Bronchial epithelial cell (primary cell): Measurements from ENCODE around the gene CAMP. TPM values are rescaled to one million over a fixed set of nuclear protein-coding genes. Genes with fewer than 3 reads are reported as not detected.
"Not testable (repeated sequence)": the region's sequence is repeated elsewhere in the genome, so short reads cannot be mapped to it uniquely, and the experiment has no call there.

ENCODE experiments used
- DNase-seq: peaks from one replicate; pipeline ENCODE4 v3.0.0-alpha.2; 2010; ENCODE audit warnings: low read depth
- FAIRE-seq: peaks from 2 replicates; lab custom pipeline; 2011; peaks lifted over from hg19 to GRCh38; lab: Jason Lieb, UNC
- H3K27me3 ChIP-seq: 2 replicates; pipeline ENCODE4 v1.5.1; 2011; ENCODE audit warnings: low read length; ENCODE audit not compliant: control insufficient read depth, insufficient read depth
- H3K36me3 ChIP-seq: 2 replicates; pipeline ENCODE4 v1.5.1; 2011; ENCODE audit warnings: low read length; ENCODE audit not compliant: control insufficient read depth, insufficient read depth
- H3K4me3 ChIP-seq: 2 replicates; pipeline ENCODE4 v1.5.1; 2011; ENCODE audit warnings: mild to moderate bottlenecking, low read depth, low read length, control low read depth
- CTCF ChIP-seq: IDR thresholded peaks from 2 replicates; pipeline ENCODE4 v1.5.1; 2011; ENCODE audit warnings: mild to moderate bottlenecking, moderate library complexity, low read length, control low read depth, inconsistent platforms; ENCODE audit not compliant: insufficient read depth, severe bottlenecking
- total RNA-seq: library from RNA; depleted of rRNA; stranded (reverse); fragments of >200 nt; gene quantifications from 2 replicates; pipeline ENCODE4 v1.2.1, GENCODE V29; 2014

The CAMP gene
- total RNA-seq, 1 donor from 2014 or later = 11.3 TPM

GRCh38 chr3:48208076-48208475 is 15.2 kb upstream of the CAMP start:
- Histone ChIP-seq H3K4me3 (no peak overlapping the region), H3K36me3 (no peaks in the 10 kb centered on the region), H3K27me3 (no peaks in the 10 kb centered on the region)
- no peak for TF ChIP-seq CTCF
- no peak for DNase-seq
- peak; percentile 85 for FAIRE-seq

- no peak for DNase-seq
- H3K36me3 ChIP-seq = no peaks in the 10 kb centered on the region
- H3K4me3 ChIP-seq = no peak overlapping the region
- no peak for FAIRE-seq
- no peak for TF ChIP-seq CTCF
- H3K27me3 ChIP-seq = peaks cover 2% of the 10 kb centered on the region
Observed at GRCh38 chr3:48209445-48209844, 13.8 kb upstream of the CAMP start.

- H3K27me3 ChIP-seq, DNase-seq, FAIRE-seq, H3K4me3 ChIP-seq, H3K36me3 ChIP-seq: not testable (repeated sequence)
Observed at GRCh38 chr3:48210534-48210933, 12.8 kb upstream of the CAMP start.

- not testable (repeated sequence) for FAIRE-seq, H3K36me3 ChIP-seq, H3K4me3 ChIP-seq, H3K27me3 ChIP-seq, DNase-seq
Observed at GRCh38 chr3:48211776-48212175, 11.5 kb upstream of the CAMP start.

- no peak for TF ChIP-seq CTCF
- Histone ChIP-seq H3K36me3 (no peaks in the 10 kb centered on the region), H3K27me3 (peaks cover 8% of the 10 kb centered on the region), H3K4me3 (no peak overlapping the region)
- DNase-seq (no peak), FAIRE-seq (no peak)
Observed at GRCh38 chr3:48214225-48214624, 9.1 kb upstream of the CAMP start.

GRCh38 chr3:48215019-48215418 is 8.3 kb upstream of the CAMP start:
- DNase-seq (no peak), FAIRE-seq (no peak)
- TF ChIP-seq CTCF = no peak
- Histone ChIP-seq H3K36me3 (no peaks in the 10 kb centered on the region), H3K4me3 (no peak overlapping the region), H3K27me3 (peaks cover 8% of the 10 kb centered on the region)

GRCh38 chr3:48215466-48215865 is 7.8 kb upstream of the CAMP start:
- Histone ChIP-seq H3K27me3 (peaks cover 8% of the 10 kb centered on the region), H3K4me3 (no peak overlapping the region), H3K36me3 (no peaks in the 10 kb centered on the region)
- TF ChIP-seq CTCF = no peak
- FAIRE-seq (peak; percentile 70), DNase-seq (no peak)
